Islet of Langerhans (tissue), 1 donor: ENCODE data around the gene CYLC2.

Experiments
- FAIRE-seq: peaks from one replicate; lab custom pipeline; 2011; peaks lifted over from hg19 to GRCh38; lab: Jason Lieb, UNC

CYLC2 gene

GRCh38 chr9:102995033-102995432, at the start of gene CYLC2:
TSS of gene CYLC2 (plus strand) at chr9:102995333. CDS start at chr9:102995381, 48 bp downstream.
- FAIRE-seq = no peak

GRCh38 chr9:102950346-102950745, 44.8 kb upstream of the CYLC2 start:
- FAIRE-seq = no peak

GRCh38 chr9:102966999-102967398, 28.1 kb upstream of the CYLC2 start:
- no peak for FAIRE-seq

- FAIRE-seq = no peak
These were observed 27.2 kb upstream of the CYLC2 start for GRCh38 chr9:102967979-102968378.

GRCh38 chr9:102972780-102973179, 22.4 kb upstream of the CYLC2 start:
- FAIRE-seq = no peak

GRCh38 chr9:102974530-102974929, 20.6 kb upstream of the CYLC2 start:
- no peak for FAIRE-seq

- FAIRE-seq = no peak
These were observed 19.9 kb upstream of the CYLC2 start for GRCh38 chr9:102975251-102975650.

- no peak for FAIRE-seq
These were observed 9.8 kb upstream of the CYLC2 start for GRCh38 chr9:102985162-102985895.

GRCh38 chr9:102986425-102986824, 8.7 kb upstream of the CYLC2 start:
- FAIRE-seq = no peak

GRCh38 chr9:103003689-103004088, 8.6 kb downstream of the CYLC2 start:
- no peak for FAIRE-seq

- no peak for FAIRE-seq
These were observed 19.1 kb downstream of the CYLC2 start for GRCh38 chr9:103014242-103014641.

- no peak for FAIRE-seq
These were observed 30.7 kb downstream of the CYLC2 start for GRCh38 chr9:103025796-103026195.

GRCh38 chr9:103037508-103038477, 42.7 kb downstream of the CYLC2 start:
- FAIRE-seq = no peak

- FAIRE-seq = no peak
These were observed 46.8 kb downstream of the CYLC2 start for GRCh38 chr9:103041961-103042360.
